Activated CD4-positive, alpha-beta T cell treated with anti-CD3 and anti-CD28 coated beads, Interleukin-2, amount 50 U/mL, for 24 hours (primary cell): Measurements from ENCODE around the gene LYRM4.
"Not testable (repeated sequence)": the region's sequence is repeated elsewhere in the genome, so short reads cannot be mapped to it uniquely, and the experiment has no call there.

Source experiments
- DNase-seq, 2 donors: peaks; one replicate each; pipeline ENCODE4 v3.0.0-alpha.2; 2020; ENCODE audit warnings: low read depth in 1 of 2, low spot score in 1 of 2

LYRM4 gene

GRCh38 chr6:5083307-5083583 lies 177.5 kb downstream of the LYRM4 start:
- no peak for DNase-seq

- no peak for DNase-seq
Observed at GRCh38 chr6:5082487-5083306, 178.1 kb downstream of the LYRM4 start.

GRCh38 chr6:5081955-5082354 lies 178.8 kb downstream of the LYRM4 start:
- DNase-seq, result no peak

GRCh38 chr6:5081182-5081581 lies 179.6 kb downstream of the LYRM4 start:
- DNase-seq, result no peak

GRCh38 chr6:5080574-5080973 lies 180.2 kb downstream of the LYRM4 start:
- no peak for DNase-seq

GRCh38 chr6:5079692-5080091 lies 181.1 kb downstream of the LYRM4 start:
- DNase-seq, result no peak

GRCh38 chr6:5078121-5078669 lies 182.6 kb downstream of the LYRM4 start:
- DNase-seq, result no peak

GRCh38 chr6:5076931-5077330 lies 183.8 kb downstream of the LYRM4 start:
- no peak for DNase-seq

GRCh38 chr6:5073992-5074391 lies 186.8 kb downstream of the LYRM4 start:
- DNase-seq, result no peak

- no peak for DNase-seq
Observed at GRCh38 chr6:5072440-5072839, 188.3 kb downstream of the LYRM4 start.

GRCh38 chr6:5071216-5071615 lies 189.5 kb downstream of the LYRM4 start:
- no peak for DNase-seq

- DNase-seq, result no peak
Observed at GRCh38 chr6:5068153-5068751, 192.5 kb downstream of the LYRM4 start.

- DNase-seq, result no peak
Observed at GRCh38 chr6:5067305-5067704, 193.4 kb downstream of the LYRM4 start.

GRCh38 chr6:5066456-5067093 lies 194.2 kb downstream of the LYRM4 start:
- no peak for DNase-seq

- DNase-seq, result no peak
Observed at GRCh38 chr6:5063617-5064016, 197.1 kb downstream of the LYRM4 start.

- no peak for DNase-seq
Observed at GRCh38 chr6:5061152-5061551, 199.6 kb downstream of the LYRM4 start.

GRCh38 chr6:5060439-5060838 lies 200.3 kb downstream of the LYRM4 start:
- DNase-seq, result not testable (repeated sequence)

GRCh38 chr6:5059036-5059896 lies 201.5 kb downstream of the LYRM4 start:
- DNase-seq, result no peak
